IPS DF 4.7 (cell line): Measurements from ENCODE around the gene ARHGEF11.

Experiments
- DNase-seq: peaks from one replicate; pipeline ENCODE4 v3.0.0-alpha.2; 2013; ENCODE audit warnings: low spot score; ENCODE audit errors: extremely low read depth

The ARHGEF11 gene

DNA sequence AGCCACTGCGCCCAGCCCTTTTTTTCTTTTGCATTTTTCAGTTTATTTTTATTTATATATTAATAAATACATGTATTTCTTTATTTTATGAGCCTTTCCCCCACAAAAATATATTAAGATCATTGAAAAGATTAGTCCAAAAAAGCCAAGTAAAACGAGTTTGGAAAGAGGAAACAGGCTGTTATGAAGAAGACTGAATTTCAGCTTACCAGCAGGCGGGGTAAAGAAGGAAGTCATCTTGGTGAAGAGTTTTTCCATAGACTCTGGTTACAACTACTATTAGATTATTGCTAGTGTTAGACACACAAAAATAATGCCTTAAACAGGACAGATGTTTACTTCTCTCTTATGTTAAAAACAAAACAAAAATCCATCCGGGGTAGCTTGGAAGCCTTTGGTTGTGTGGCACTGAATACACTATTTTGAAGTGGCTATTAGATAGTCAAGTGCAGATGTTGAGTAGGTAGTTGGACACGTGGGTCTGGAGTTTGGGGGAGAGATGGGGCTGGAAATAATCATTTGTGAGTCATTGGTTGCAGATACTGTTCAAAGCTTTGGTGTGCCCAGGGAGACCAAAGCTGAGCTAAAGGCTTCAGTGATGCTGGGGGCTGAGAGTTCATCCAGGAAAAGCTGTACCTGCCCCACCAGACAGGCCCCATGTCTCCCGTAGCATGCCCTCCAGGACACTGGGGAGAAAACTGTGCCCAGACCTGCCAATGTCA, 133.8 kb downstream of the ARHGEF11 start:
- DNase-seq: no peak

DNA sequence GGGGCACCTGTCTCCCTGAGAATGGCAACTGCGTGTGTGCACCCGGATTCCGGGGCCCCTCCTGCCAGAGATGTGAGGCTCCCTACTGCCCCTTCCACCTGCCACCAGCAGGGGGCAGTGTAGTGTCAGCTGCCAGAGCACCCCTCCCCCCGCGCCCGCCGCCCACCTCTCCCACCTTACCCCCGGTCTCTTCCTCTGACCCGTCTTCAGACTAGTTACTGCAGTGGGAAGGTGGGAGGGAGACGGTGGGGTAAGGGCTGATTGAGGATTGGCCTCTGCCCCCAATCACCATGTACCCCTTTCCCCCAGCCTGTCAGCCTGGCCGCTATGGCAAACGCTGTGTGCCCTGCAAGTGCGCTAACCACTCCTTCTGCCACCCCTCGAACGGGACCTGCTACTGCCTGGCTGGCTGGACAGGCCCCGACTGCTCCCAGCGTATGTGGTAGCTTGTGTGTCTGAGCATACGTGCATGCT, 135.2 kb downstream of the ARHGEF11 start:
- no peak for DNase-seq

DNA sequence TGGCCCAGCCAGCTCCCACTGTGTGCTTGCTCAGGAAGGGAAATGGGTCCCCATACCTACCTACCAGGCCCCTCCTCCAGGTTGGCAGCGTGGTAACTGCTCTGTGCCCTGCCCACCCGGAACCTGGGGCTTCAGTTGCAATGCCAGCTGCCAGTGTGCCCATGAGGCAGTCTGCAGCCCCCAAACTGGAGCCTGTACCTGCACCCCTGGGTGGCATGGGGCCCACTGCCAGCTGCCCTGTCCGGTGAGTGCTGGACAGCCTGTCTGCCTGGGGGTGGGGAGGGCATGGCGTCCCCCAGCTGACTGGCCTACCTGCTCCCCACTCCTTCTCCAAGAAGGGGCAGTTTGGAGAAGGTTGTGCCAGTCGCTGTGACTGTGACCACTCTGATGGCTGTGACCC, 135.9 kb downstream of the ARHGEF11 start:
- DNase-seq: no peak

DNA sequence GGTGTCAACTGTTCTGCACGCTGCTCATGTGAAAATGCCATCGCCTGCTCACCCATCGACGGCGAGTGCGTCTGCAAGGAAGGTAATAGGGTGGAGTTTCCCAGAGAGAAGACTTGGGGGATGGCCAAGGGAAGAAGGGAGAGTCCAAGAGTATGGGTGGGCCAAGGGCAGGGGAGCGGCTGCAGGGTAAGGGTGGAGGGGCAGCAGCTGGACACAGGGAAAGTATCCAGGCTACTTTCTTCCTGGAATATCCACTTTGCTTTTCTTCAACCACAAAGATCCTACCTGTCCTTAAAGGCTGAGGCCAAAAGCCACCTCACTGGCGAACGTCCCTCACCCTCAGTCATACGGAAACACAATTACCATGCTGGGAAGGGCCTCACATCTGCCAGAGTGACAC, 136.6 kb downstream of the ARHGEF11 start:
- no peak for DNase-seq

GRCh38 chr1:156908541-156908940, 137.0 kb downstream of the ARHGEF11 start:
- no peak for DNase-seq

DNA sequence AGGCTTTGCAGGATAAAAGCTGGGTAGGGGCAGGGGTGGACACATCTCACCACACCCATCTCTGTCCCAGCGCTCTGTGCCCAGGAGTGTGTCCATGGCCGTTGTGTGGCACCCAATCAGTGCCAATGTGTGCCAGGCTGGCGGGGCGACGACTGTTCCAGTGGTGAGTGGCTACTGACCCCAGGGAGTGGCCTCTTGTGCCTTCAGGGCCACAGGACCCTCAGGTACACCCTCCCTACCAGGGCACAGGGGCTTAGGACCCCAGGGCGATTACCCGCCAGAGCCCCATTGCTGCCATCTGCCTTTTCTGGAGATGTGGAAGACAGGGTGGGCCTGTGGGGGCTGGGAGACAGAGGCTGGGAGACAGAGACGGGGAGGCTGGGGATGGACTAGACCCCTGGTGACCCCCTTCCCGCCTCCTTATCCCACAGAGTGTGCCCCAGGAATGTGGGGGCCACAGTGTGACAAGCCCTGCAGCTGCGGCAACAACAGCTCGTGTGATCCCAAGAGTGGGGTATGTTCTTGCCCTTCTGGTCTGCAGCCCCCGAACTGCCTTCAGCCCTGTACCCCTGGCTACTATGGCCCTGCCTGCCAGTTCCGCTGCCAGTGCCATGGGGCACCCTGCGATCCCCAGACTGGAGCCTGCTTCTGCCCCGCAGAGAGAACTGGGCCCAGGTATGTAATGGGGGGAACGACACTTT, 139.2 kb downstream of the ARHGEF11 start:
- DNase-seq: no peak

- no peak for DNase-seq
These were observed 139.9 kb downstream of the ARHGEF11 start for GRCh38 chr1:156905651-156906050.

GRCh38 chr1:156905176-156905575, 140.4 kb downstream of the ARHGEF11 start:
- no peak for DNase-seq

DNA sequence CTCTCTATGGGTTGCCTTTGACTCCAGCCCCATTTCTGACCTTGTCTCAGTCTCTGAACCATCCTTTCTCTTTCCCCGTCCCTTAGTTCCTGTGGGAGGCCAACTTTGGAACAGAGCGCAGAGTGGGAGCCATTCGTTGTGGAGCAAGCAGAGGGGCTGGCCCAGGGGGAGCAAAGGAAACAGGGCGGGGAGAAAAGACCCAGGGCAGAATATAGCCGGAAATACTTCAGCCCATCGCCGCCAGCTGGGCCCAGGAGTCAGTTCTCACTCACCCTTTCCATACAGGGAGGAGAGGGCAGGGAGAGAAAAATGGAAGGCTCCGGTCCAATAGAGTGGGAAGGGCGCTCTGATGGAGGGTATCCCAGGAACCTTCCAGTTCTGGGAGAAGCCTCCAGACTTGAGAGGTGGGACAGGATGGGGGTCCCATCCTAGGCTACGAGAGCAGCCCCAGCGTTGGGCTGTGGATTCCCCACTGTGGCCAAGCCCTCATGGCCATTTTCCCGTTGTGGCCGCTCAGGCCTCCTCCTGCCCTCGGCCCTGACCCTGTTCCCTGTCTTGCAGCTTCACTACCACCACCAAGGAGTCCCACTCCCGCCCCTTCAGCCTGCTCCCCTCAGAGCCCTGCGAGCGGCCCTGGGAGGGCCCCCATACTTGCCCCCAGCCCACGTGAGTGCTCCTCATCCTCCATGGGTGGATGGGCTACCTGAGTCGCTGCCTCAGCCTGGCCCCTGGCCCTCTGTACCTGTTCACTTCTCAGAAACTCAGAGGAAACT, 141.2 kb downstream of the ARHGEF11 start:
- no peak for DNase-seq

- DNase-seq: no peak
These were observed 142.0 kb downstream of the ARHGEF11 start for GRCh38 chr1:156903328-156904091.

DNA sequence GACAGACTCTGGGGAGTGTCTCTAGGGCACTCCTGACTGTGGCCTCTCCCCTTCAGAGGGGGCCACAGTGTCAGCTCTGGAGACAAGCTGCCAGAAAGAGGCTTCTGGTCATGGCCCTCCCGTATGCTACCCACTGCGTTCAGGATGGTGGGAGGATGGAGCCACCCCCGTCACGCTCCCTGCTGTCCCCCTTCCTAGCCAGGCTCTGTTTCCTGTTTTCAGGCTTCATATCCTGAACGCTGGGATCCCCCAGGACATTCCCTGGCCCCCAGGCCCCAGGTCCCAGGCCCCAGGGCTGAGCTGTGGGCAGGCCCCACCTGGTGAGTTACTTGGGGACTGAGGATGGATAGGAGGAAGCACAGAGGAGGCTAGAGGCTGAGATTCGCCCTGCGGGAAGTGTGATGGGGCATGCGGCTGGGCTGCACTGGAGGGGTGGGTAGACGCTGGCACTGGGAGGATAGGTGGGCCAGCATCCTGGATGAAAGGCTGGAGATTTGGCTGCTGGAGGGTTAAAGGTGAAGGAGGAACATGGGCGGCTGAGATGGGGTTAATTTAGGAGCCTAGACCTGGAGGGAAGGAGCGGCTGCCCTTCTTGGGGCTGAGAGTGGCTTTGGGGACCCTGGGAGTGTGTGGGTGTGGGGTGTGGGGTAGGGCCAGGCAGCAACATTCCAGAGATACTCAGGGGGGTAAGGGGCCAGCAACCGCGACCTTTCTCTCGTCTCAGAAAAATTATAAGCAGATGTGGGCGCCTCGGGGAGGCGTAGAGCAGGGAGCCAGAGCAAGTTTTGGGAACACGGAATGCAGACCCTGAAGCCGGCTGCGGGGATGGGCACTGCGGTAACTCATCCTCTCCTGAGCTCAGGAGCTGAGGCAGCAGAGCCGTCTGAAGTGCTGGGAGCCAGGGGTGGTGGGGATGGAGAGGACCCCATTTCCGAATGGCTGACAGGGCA, 143.3 kb downstream of the ARHGEF11 start:
- no peak for DNase-seq

GRCh38 chr1:156901590-156901900, 144.0 kb downstream of the ARHGEF11 start:
- no peak for DNase-seq

DNA sequence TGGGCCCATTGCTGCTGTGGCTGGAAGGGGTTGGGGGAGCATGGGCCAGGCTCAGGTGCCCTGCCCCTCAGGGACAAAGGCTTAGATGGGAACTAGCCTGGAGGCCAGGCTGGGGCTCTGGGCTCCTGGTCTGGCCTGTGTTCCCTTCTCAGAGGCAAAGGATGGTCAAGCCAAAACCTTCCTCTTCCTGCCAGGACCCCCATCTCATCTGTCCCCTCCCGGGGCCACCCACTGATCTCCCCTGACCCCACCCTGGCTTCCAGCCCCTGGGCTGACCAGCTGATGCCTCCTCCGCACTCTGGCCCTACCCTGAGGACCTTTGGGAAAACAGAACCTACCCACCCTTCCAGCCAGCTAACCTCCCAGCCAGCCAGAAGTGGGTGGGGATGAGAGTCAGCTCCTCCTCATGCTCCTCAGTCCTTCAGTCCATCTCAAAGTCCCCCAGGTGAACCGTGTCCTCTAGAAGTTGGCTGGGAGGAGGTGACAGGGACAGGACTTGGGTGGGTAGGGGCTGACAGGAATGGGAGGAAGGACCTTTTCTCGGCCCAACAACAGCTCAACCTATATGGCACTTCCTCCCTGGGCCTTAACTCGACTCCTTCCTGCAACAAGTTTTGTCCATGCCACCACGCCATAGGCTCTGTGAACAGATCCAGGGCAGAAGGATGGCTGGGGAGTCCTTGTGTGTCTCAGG, 144.5 kb downstream of the ARHGEF11 start:
- DNase-seq: no peak

GRCh38 chr1:156899956-156900718, 145.4 kb downstream of the ARHGEF11 start:
- no peak for DNase-seq

GRCh38 chr1:156898971-156899664, 146.4 kb downstream of the ARHGEF11 start:
- no peak for DNase-seq

- DNase-seq: no peak
These were observed 147.4 kb downstream of the ARHGEF11 start for GRCh38 chr1:156898161-156898566.

DNA sequence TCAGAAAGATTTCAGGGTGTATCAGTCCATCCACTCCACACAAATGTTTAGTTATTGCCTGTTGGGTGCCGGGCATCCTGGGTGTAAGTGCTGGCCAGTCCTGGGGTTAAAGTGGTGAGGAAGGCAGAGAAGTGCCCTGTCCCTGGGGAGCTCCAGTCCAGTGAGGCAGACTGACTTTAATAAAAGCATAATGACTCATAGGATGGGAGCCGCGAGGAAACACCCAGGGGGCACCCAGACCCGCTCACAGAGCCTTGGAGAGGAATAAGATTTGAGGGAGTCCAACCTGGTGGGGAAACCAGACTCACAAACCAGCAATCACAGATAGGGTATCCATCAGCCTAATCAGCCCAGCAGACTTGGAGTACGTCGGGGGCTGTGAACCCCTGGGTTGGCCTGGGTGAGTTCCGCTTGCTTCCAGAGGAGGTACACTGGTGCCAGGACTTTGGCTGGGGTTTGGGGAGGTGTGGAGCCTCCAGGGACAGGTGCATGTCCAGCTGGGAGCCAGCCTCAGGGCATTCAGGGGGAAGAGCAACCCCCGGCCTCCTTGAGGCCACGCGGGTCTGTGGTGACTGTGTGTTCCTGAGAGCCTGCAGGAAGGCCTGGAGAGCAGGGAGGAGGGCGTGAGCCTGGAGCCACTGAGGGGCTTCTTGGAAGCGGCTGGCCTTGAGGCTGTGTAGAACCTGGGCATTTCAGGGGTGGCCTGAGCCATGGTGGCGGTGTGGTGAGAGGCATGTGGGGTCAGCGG, 148.3 kb downstream of the ARHGEF11 start:
- no peak for DNase-seq
